K562 (cell line): ENCODE measurements around the gene DYRK4. TPM values are rescaled to one million over a fixed set of nuclear protein-coding genes. Genes with fewer than 3 reads are reported as not detected.

Source experiments
- CBFB ChIP-seq: sonication (generic); formaldehyde crosslinking; IDR thresholded peaks from 2 replicates; pipeline ENCODE4 v1.4.0; 2020; ENCODE audit warnings: mild to moderate bottlenecking, missing genetic modification reagents
- DMBX1 ChIP-seq: fragments of 250-450 bp; sonication (Bioruptor Pico); IDR thresholded peaks from 2 replicates; pipeline ENCODE4 v1.8.0; 2022; ENCODE audit warnings: inconsistent platforms, mild to moderate bottlenecking, moderate library complexity, borderline replicate concordance
- EP400 ChIP-seq: fragments of 450-650 bp; IDR thresholded peaks from 2 replicates; pipeline ENCODE4 v1.6.1; 2017; ENCODE audit warnings: antibody characterized with exemption, mild to moderate bottlenecking, moderate library complexity
- ETV5 ChIP-seq: sonication (generic); formaldehyde crosslinking; IDR thresholded peaks from 2 replicates; pipeline ENCODE4 v1.4.0; 2020; ENCODE audit warnings: low read depth, mild to moderate bottlenecking, missing genetic modification reagents
- HCFC1 ChIP-seq: IDR thresholded peaks from 2 replicates; pipeline ENCODE4 v1.6.1; 2012; ENCODE audit warnings: low read depth, low read length, improper control_type of control experiment
- HNRNPK ChIP-seq: fragments of 200-400 bp; formaldehyde crosslinking; IDR thresholded peaks from one replicate; pipeline ENCODE4 v1.6.1; 2018; ENCODE audit warnings: mild to moderate bottlenecking, low read depth, low read length; ENCODE audit not compliant: poor library complexity, severe bottlenecking
- HNRNPLL ChIP-seq: fragments of 200-400 bp; formaldehyde crosslinking; IDR thresholded peaks from 2 replicates; pipeline ENCODE4 v1.6.1; 2017; ENCODE audit warnings: low read length, low read depth, mild to moderate bottlenecking; ENCODE audit not compliant: poor library complexity, severe bottlenecking
- KLF16 ChIP-seq: IDR thresholded peaks from 2 replicates; pipeline ENCODE4 v1.6.1; 2016; ENCODE audit warnings: antibody characterized with exemption
- MED1 ChIP-seq: sonication (generic); formaldehyde crosslinking; IDR thresholded peaks from 2 replicates; pipeline ENCODE4 v1.8.1; 2023; ENCODE audit warnings: missing genetic modification reagents, borderline replicate concordance
- PML ChIP-seq: IDR thresholded peaks from 2 replicates; pipeline ENCODE4 v1.6.1; 2012; ENCODE audit warnings: low read length, inconsistent platforms
- POLR2A ChIP-seq: fragments of 450-650 bp; conservative IDR thresholded peaks from 2 replicates; pipeline ENCODE4 v1.6.1; 2016
- POLR2AphosphoS5 ChIP-seq: IDR thresholded peaks from 2 replicates; pipeline ENCODE4 v1.6.1; 2011; ENCODE audit warnings: mild to moderate bottlenecking, low read depth, low read length, moderate library complexity; ENCODE audit not compliant: control insufficient read depth, insufficient read depth
- RBBP5 ChIP-seq: fragments of 200-600 bp; sonication (generic); IDR thresholded peaks from 2 replicates; pipeline ENCODE4 v1.6.1; 2012; ENCODE audit warnings: borderline replicate concordance, mild to moderate bottlenecking, low read length, control low read depth, inconsistent platforms; ENCODE audit not compliant: insufficient read depth, poor library complexity, severe bottlenecking
- RBM34 ChIP-seq: fragments of 200-400 bp; formaldehyde crosslinking; IDR thresholded peaks from 2 replicates; pipeline ENCODE4 v1.6.1; 2018; ENCODE audit warnings: low read length, borderline replicate concordance; ENCODE audit not compliant: insufficient read depth
- SRF ChIP-seq, 2 experiments: fragments of 250-450, 450-650 bp in 1 of 2; sonication (Bioruptor Pico) in 1 of 2; sonication (generic) in 1 of 2; formaldehyde crosslinking; IDR thresholded peaks; 2 replicates each; pipeline versions ENCODE4 v1.5.0 to v1.5.1; 2020 to 2022; ENCODE audit warnings: mild to moderate bottlenecking in 1 of 2, missing genetic modification reagents in 1 of 2
- XRCC5 ChIP-seq: fragments of 200-400 bp; formaldehyde crosslinking; IDR thresholded peaks from 2 replicates; pipeline ENCODE4 v1.6.1; 2017; ENCODE audit warnings: low read depth, mild to moderate bottlenecking, low read length
- ZBED1 ChIP-seq: IDR thresholded peaks from 2 replicates; pipeline ENCODE4 v1.6.1; 2014
- ZNF239 ChIP-seq: fragments of 250-450 bp; sonication (Bioruptor Pico); IDR thresholded peaks from 2 replicates; pipeline ENCODE4 v1.4.0; 2020; ENCODE audit warnings: mild to moderate bottlenecking
- polyA plus RNA-seq, 8 experiments: library from polyadenylated mRNA; depleted of rRNA in 4 of 8; stranded (reverse) in 5 of 8; unstranded in 3 of 8; fragments of >200 nt; fragmentation: Nextera tagmentation in 2 of 8; fragmentation: Illumina TruSeq in 1 of 8; extraction: Ambion mirVana in 2 of 8; extraction: Trizol in 1 of 8; gene quantifications; 2 replicates each; pipeline versions ENCODE4 v1.2.1 to v1.2.3, GENCODE V29; 2011 to 2014; ENCODE audit warnings: inconsistent platforms in 1 of 8, missing spikeins in 1 of 8
- total RNA-seq, 7 experiments: library from RNA; depleted of rRNA in 6 of 7; stranded (reverse); fragments of >200 nt in 6 of 7; fragmentation: Illumina TruSeq in 2 of 7; extraction: Trizol in 2 of 7; gene quantifications; 2 replicates each; pipeline versions ENCODE4 v1.2.1 to v1.2.3, GENCODE V29; 2011 to 2021; ENCODE audit warnings: low replicate concordance in 1 of 7
- TF ChIP-seq, protein P1 (sequence below): sonication (generic); formaldehyde crosslinking; IDR thresholded peaks from 2 replicates; pipeline ENCODE4 v1.8.0; 2022; ENCODE audit warnings: mild to moderate bottlenecking, missing genetic modification reagents, borderline replicate concordance
- TF ChIP-seq, protein P2 (sequence below): fragments of 250-450 bp; sonication (Bioruptor Pico); IDR thresholded peaks from 2 replicates; pipeline ENCODE4 v1.8.0; 2021; ENCODE audit warnings: moderate library complexity, mild to moderate bottlenecking, inconsistent platforms
- TF ChIP-seq, protein P3 (sequence below): fragments of 450-650 bp; IDR thresholded peaks from 2 replicates; pipeline ENCODE4 v1.6.1; 2016
- TF ChIP-seq, protein P4 (sequence below): fragments of 250-450 bp; sonication (Bioruptor Pico); IDR thresholded peaks from 2 replicates; pipeline ENCODE4 v1.5.0; 2020; ENCODE audit warnings: mild to moderate bottlenecking

The DYRK4 gene
- total and polyA plus RNA-seq, 9 of the 15 experiments (the other 6 are each of a cell fraction or from before 2014, with no cell fraction given) = 13.4 to 37.4 (median 22.2) TPM

DNA sequence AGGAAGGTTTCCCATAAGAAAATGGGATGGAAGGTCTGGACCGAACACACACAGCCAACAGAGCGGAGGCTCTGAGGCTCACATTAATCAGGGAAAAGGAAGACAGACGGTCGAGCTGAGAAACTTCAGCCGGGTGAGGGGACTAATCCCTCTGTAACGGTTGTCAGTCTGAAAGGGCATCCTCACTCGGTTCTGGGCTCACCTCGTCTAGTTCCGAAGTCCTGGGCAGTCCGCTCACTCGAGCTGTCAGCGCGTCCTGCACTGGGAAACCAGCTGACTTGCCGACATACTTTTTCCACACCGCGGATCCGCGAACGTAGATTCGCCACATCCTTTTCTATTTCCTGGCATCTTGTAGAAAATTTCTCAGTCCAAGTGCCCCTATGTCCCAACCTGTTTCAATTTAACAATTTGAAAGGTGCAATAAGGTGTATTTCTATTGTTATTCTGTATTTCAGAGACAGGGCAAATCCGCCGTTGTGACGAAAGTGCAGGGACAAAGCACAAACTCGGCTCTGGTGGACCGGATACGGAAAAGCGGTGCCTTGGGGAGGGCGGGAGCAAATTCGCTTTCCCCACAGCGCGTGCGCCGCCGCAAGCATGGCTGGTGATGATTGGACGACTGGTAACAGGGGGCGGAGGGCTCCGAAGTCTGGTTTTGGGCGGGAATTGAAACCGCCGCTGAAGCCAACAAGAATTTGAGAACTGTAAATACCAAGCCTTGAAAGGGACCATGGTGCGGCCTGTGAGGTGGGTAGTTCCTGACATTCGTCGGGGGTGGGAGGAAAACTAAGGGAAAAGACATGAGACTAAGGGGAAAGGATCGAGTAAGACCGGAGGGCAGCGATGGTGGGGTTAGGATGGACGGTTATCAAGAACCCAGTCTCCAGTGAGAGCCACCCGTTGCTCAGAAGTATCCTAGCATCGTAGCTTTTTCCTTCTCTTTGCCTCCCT, 23.5 kb upstream of the DYRK4 start, which contains the start of gene RAD51AP1 (continued):
- TF ChIP-seq, protein P1, sequence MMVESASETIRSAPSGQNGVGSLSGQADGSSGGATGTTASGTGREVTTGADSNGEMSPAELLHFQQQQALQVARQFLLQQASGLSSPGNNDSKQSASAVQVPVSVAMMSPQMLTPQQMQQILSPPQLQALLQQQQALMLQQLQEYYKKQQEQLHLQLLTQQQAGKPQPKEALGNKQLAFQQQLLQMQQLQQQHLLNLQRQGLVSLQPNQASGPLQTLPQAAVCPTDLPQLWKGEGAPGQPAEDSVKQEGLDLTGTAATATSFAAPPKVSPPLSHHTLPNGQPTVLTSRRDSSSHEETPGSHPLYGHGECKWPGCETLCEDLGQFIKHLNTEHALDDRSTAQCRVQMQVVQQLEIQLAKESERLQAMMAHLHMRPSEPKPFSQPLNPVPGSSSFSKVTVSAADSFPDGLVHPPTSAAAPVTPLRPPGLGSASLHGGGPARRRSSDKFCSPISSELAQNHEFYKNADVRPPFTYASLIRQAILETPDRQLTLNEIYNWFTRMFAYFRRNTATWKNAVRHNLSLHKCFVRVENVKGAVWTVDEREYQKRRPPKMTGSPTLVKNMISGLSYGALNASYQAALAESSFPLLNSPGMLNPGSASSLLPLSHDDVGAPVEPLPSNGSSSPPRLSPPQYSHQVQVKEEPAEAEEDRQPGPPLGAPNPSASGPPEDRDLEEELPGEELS (CRISPR knock-in tag) = no peak
- TF ChIP-seq HNRNPLL = no peak
- TF ChIP-seq MED1 (CRISPR knock-in tag) = no peak
- TF ChIP-seq POLR2AphosphoS5 = peak; percentile 76; the same call in 1 of the 2 replicates
- TF ChIP-seq RBBP5 = peak; percentile 42
- TF ChIP-seq HNRNPK = no peak
- no peak for TF ChIP-seq DMBX1 (CRISPR knock-in tag)
- no peak for TF ChIP-seq SRF (CRISPR knock-in tag; IDR thresholded peaks at IDR 0.05)
- no peak for TF ChIP-seq KLF16
- TF ChIP-seq, protein P2, sequence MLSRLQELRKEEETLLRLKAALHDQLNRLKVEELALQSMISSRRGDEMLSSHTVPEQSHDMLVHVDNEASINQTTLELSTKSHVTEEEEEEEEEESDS (CRISPR knock-in tag) = no peak
- TF ChIP-seq EP400 = peak; percentile 90
- TF ChIP-seq CBFB = no peak
- 0 out of 2 replicates have a peak, but pooled peaks have one; percentile 35 for TF ChIP-seq ZBED1
- no peak for TF ChIP-seq XRCC5
- TF ChIP-seq, protein P3, sequence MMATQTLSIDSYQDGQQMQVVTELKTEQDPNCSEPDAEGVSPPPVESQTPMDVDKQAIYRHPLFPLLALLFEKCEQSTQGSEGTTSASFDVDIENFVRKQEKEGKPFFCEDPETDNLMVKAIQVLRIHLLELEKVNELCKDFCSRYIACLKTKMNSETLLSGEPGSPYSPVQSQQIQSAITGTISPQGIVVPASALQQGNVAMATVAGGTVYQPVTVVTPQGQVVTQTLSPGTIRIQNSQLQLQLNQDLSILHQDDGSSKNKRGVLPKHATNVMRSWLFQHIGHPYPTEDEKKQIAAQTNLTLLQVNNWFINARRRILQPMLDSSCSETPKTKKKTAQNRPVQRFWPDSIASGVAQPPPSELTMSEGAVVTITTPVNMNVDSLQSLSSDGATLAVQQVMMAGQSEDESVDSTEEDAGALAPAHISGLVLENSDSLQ = peak; percentile 49; the same call in 1 of the 2 replicates
- TF ChIP-seq, protein P4, sequence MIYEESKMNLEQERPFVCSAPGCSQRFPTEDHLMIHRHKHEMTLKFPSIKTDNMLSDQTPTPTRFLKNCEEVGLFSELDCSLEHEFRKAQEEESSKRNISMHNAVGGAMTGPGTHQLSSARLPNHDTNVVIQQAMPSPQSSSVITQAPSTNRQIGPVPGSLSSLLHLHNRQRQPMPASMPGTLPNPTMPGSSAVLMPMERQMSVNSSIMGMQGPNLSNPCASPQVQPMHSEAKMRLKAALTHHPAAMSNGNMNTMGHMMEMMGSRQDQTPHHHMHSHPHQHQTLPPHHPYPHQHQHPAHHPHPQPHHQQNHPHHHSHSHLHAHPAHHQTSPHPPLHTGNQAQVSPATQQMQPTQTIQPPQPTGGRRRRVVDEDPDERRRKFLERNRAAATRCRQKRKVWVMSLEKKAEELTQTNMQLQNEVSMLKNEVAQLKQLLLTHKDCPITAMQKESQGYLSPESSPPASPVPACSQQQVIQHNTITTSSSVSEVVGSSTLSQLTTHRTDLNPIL (CRISPR knock-in tag) = no peak
- peak; percentile 77 for TF ChIP-seq POLR2A
- peak; percentile 11; the same call in 1 of the 2 replicates for TF ChIP-seq PML
- TF ChIP-seq RBM34 = no peak
- TF ChIP-seq ZNF239 = no peak
- 0 out of 2 replicates have a peak, but pooled peaks have one; percentile 42 for TF ChIP-seq ETV5 (CRISPR knock-in tag)
- TF ChIP-seq HCFC1 = peak; percentile 74
